Panc1 (cell line): ENCODE data around the gene MSI2. TPM values are rescaled to one million over a fixed set of nuclear protein-coding genes. Genes with fewer than 3 reads are reported as not detected.

Experiments used
- ATAC-seq: fragments of 200-7000 bp; cut with Tn5 transposase; 2 replicates; pipeline ENCODE4 v1.9.1; 2020; ENCODE audit warnings: mild to moderate bottlenecking, moderate library complexity
- BruUV-seq: library from RNA; stranded (reverse); fragments of 400-500 nt; replicated peaks from 2 replicates; lab custom pipeline; 2021; lab: Mats Ljungman, UMichigan
- CTCF ChIA-PET: fragments of 300-600 bp; sonication (Branson Sonifier 250); formaldehyde crosslinking; loops from one replicate; lab custom pipeline; 2022; ENCODE audit warnings: antibody characterized with exemption; lab: Charles Lee
- POLR2A ChIA-PET: fragments of 300-600 bp; sonication (Branson Sonifier 250); formaldehyde crosslinking; loops from one replicate; lab custom pipeline; 2022; ENCODE audit warnings: antibody characterized with exemption; lab: Charles Lee
- DNase-seq: peaks from one replicate; pipeline ENCODE4 v3.0.0-alpha.2; 2010; ENCODE audit warnings: low read depth, low spot score
- H3K27ac ChIP-seq: 2 replicates; pipeline ENCODE4 v1.5.1; 2011; ENCODE audit warnings: mild to moderate bottlenecking, low read length, inconsistent platforms
- H3K27me3 ChIP-seq: fragments of 200-500 bp; sonication (Bioruptor generic); 2 replicates; pipeline ENCODE4 v1.6.0; 2014; ENCODE audit warnings: low read length, inconsistent platforms; ENCODE audit not compliant: control insufficient read depth, insufficient read depth
- H3K36me3 ChIP-seq: fragments of 200-500 bp; sonication (Bioruptor generic); 2 replicates; pipeline ENCODE4 v1.5.1; 2014; ENCODE audit warnings: inconsistent platforms, mild to moderate bottlenecking, low read length, moderate library complexity; ENCODE audit not compliant: control insufficient read depth, insufficient read depth
- H3K4me1 ChIP-seq: 2 replicates; pipeline ENCODE4 v1.5.1; 2011; ENCODE audit warnings: inconsistent platforms, mild to moderate bottlenecking, low read length, moderate library complexity; ENCODE audit not compliant: control insufficient read depth, insufficient read depth
- H3K4me3 ChIP-seq, 2 experiments: 2 replicates each; pipeline ENCODE4 v1.5.1; 2011 to 2012; ENCODE audit warnings: low read depth in 2 of 2, low read length in 2 of 2, mild to moderate bottlenecking in 2 of 2, inconsistent platforms in 1 of 2, moderate library complexity in 1 of 2
- H3K9me3 ChIP-seq: fragments of 200-500 bp; sonication (Bioruptor generic); 2 replicates; pipeline ENCODE4 v1.5.1; 2014; ENCODE audit warnings: low read depth, mild to moderate bottlenecking, inconsistent platforms, low read length, moderate library complexity; ENCODE audit not compliant: control insufficient read depth, insufficient read depth
- POLR2AphosphoS5 ChIP-seq: IDR thresholded peaks from 2 replicates; pipeline ENCODE4 v1.6.1; 2012; ENCODE audit warnings: mild to moderate bottlenecking, low read depth, low read length, moderate library complexity
- REST ChIP-seq, 2 experiments: IDR thresholded peaks; 2 replicates each; pipeline ENCODE4 v1.6.1; 2011 to 2012; ENCODE audit warnings: low read depth in 2 of 2, control low read depth in 1 of 2, low read length in 1 of 2, mild to moderate bottlenecking in 1 of 2, moderate library complexity in 1 of 2; ENCODE audit not compliant: insufficient read depth in 1 of 2
- SIN3A ChIP-seq: IDR thresholded peaks from 2 replicates; pipeline ENCODE4 v1.6.1; 2012; ENCODE audit warnings: low read depth, mild to moderate bottlenecking, low read length, moderate library complexity, borderline replicate concordance; ENCODE audit not compliant: insufficient read depth
- TCF7L2 ChIP-seq: IDR thresholded peaks from 2 replicates; pipeline ENCODE4 v1.6.1; 2011; ENCODE audit warnings: mild to moderate bottlenecking, low read depth, low read length, inconsistent platforms
- in situ Hi-C: cut with HindIII; loops from 2 replicates; pipeline ENCODE4 v1.10.0; 2016; ENCODE audit warnings: low sequenced_read_pairs, low pct_unique_long_range_greater_than_20kb
- intact Hi-C: fragments of 100-400 bp; cut with micrococcal nuclease; formaldehyde crosslinking; loops from one replicate; pipeline ENCODE4 v1.10.0; 2022; ENCODE audit not compliant: unreplicated experiment
- total RNA-seq: library from RNA; stranded (reverse); gene quantifications from one replicate; pipeline ENCODE4 v1.2.1, GENCODE V29; 2021; ENCODE audit not compliant: unreplicated experiment
- TF ChIP-seq, protein P1 (sequence below): fragments of 450-650 bp; IDR thresholded peaks from 2 replicates; pipeline ENCODE4 v1.5.1; 2017; ENCODE audit warnings: mild to moderate bottlenecking

Gene MSI2
- total RNA-seq, 1 experiment from 2014 or later: 38.5 TPM

GRCh38 chr17:57240648-57241047 is 15.7 kb upstream of the MSI2 start:
- BruUV-seq: no TSS peak

GRCh38 chr17:57242148-57242547 is 14.2 kb upstream of the MSI2 start:
- Histone ChIP-seq H3K27ac (no peak overlapping the region), H3K4me1 (no peaks in the 10 kb centered on the region), H3K27me3 (peaks cover 7% of the 10 kb centered on the region), H3K4me3 (no peak overlapping the region), H3K36me3 (no peaks in the 10 kb centered on the region), H3K9me3 (no peaks in the 10 kb centered on the region)
- in situ Hi-C loops (no loop called here), intact Hi-C loops (loop anchor here (2.0 to 5.0 kb wide), 3 partner anchors 431 to 590 kb away; no protein-coding TSS in a partner anchor)
- POLR2A ChIA-PET: no interaction called here
- DNase-seq (no peak), ATAC-seq (no peak)
- no TSS peak for BruUV-seq
- TF ChIP-seq SIN3A: no peak
- TF ChIP-seq TCF7L2: no peak
- no peak for TF ChIP-seq REST (IDR thresholded peaks at IDR 0.05; ENCODE audit: insufficient read depth in 1 of 2, low read depth in 2 of 2, low read length in 1 of 2)
- TF ChIP-seq POLR2AphosphoS5: no peak
- CTCF ChIA-PET: no interaction called here

More at GRCh38 chr17:57240648-57241047, 15.7 kb upstream of the MSI2 start:
- in situ Hi-C loops: no loop called here
- Histone ChIP-seq H3K4me3 (no peak overlapping the region), H3K27ac (no peak overlapping the region), H3K36me3 (no peaks in the 10 kb centered on the region), H3K4me1 (no peaks in the 10 kb centered on the region), H3K27me3 (peaks cover 7% of the 10 kb centered on the region), H3K9me3 (no peaks in the 10 kb centered on the region)
- no peak for TF ChIP-seq POLR2AphosphoS5
- TF ChIP-seq, protein P1, sequence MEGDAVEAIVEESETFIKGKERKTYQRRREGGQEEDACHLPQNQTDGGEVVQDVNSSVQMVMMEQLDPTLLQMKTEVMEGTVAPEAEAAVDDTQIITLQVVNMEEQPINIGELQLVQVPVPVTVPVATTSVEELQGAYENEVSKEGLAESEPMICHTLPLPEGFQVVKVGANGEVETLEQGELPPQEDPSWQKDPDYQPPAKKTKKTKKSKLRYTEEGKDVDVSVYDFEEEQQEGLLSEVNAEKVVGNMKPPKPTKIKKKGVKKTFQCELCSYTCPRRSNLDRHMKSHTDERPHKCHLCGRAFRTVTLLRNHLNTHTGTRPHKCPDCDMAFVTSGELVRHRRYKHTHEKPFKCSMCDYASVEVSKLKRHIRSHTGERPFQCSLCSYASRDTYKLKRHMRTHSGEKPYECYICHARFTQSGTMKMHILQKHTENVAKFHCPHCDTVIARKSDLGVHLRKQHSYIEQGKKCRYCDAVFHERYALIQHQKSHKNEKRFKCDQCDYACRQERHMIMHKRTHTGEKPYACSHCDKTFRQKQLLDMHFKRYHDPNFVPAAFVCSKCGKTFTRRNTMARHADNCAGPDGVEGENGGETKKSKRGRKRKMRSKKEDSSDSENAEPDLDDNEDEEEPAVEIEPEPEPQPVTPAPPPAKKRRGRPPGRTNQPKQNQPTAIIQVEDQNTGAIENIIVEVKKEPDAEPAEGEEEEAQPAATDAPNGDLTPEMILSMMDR: no peak
- TF ChIP-seq TCF7L2: no peak
- TF ChIP-seq SIN3A: no peak
- no peak for TF ChIP-seq REST (IDR thresholded peaks at IDR 0.05; ENCODE audit: insufficient read depth in 1 of 2, low read depth in 2 of 2, low read length in 1 of 2)
- ATAC-seq: no peak
- no peak for DNase-seq
- intact Hi-C loops: loop anchor here (5.0 kb wide), 1 partner anchor 592 kb away; no protein-coding TSS in a partner anchor
- ChIA-PET POLR2A (no interaction called here), CTCF (no interaction called here)
